MM.1S (cell line): ENCODE results near the gene PLEKHG5.

Experiments used
- EZH2 ChIP-seq: fragments of 300-600 bp; sonication (generic); optimal IDR thresholded peaks from 2 replicates; pipeline ENCODE3; 2017; ENCODE audit warnings: low read depth, mild to moderate bottlenecking, antibody characterized with exemption, low read length, mixed read lengths
- EZH2phosphoT487 ChIP-seq: fragments of 300-600 bp; sonication (generic); IDR thresholded peaks from 2 replicates; pipeline ENCODE4 v1.6.1; 2018; ENCODE audit warnings: antibody characterized with exemption, low read length
- TF ChIP-seq, protein P1 (sequence below): fragments of 300-600 bp; sonication (generic); IDR thresholded peaks from 2 replicates; pipeline ENCODE4 v1.5.1; 2016; ENCODE audit warnings: antibody characterized with exemption, low read length, mixed read lengths

DNA sequence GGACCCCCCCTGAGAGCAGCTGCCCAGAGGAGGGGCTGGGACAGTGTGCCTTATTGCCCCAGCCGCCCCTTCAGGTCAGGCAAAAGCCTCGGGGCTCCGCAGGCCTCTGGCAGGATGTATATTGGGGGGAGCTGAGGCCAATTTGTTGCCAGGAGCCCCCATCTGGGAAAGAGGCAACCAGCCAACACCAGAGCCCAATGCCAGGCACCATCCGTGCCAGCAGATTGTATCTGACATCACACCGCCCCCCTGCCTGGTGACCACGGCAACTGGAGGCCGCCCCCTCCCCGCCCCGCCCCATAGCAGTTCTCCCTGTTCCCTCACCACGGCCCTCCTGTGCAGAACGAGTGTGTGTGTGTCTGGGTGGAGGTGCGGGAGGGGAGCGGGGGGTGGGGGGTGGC lies 3.6 kb upstream of the PLEKHG5 start:
- TF ChIP-seq, protein P1, sequence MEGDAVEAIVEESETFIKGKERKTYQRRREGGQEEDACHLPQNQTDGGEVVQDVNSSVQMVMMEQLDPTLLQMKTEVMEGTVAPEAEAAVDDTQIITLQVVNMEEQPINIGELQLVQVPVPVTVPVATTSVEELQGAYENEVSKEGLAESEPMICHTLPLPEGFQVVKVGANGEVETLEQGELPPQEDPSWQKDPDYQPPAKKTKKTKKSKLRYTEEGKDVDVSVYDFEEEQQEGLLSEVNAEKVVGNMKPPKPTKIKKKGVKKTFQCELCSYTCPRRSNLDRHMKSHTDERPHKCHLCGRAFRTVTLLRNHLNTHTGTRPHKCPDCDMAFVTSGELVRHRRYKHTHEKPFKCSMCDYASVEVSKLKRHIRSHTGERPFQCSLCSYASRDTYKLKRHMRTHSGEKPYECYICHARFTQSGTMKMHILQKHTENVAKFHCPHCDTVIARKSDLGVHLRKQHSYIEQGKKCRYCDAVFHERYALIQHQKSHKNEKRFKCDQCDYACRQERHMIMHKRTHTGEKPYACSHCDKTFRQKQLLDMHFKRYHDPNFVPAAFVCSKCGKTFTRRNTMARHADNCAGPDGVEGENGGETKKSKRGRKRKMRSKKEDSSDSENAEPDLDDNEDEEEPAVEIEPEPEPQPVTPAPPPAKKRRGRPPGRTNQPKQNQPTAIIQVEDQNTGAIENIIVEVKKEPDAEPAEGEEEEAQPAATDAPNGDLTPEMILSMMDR = no peak
- no peak for TF ChIP-seq EZH2
- TF ChIP-seq EZH2phosphoT487 = no peak
